A673 (cell line): ENCODE measurements around the gene TMEM266.

Experiments
- EZH2 ChIP-seq: fragments of 200-600 bp; sonication (generic); IDR thresholded peaks from 2 replicates; pipeline ENCODE4 v1.6.1; 2017; ENCODE audit warnings: borderline replicate concordance, low read depth, mild to moderate bottlenecking, mixed read lengths, antibody characterized with exemption, low read length; ENCODE audit not compliant: poor library complexity, severe bottlenecking
- TF ChIP-seq, protein P1 (sequence below): fragments of 300-800, 200-600 bp; sonication (generic); conservative IDR thresholded peaks from 2 replicates; pipeline ENCODE4 v1.5.1; 2017; ENCODE audit warnings: low read depth, mild to moderate bottlenecking, antibody characterized with exemption, low read length, moderate library complexity, mixed read lengths

DNA sequence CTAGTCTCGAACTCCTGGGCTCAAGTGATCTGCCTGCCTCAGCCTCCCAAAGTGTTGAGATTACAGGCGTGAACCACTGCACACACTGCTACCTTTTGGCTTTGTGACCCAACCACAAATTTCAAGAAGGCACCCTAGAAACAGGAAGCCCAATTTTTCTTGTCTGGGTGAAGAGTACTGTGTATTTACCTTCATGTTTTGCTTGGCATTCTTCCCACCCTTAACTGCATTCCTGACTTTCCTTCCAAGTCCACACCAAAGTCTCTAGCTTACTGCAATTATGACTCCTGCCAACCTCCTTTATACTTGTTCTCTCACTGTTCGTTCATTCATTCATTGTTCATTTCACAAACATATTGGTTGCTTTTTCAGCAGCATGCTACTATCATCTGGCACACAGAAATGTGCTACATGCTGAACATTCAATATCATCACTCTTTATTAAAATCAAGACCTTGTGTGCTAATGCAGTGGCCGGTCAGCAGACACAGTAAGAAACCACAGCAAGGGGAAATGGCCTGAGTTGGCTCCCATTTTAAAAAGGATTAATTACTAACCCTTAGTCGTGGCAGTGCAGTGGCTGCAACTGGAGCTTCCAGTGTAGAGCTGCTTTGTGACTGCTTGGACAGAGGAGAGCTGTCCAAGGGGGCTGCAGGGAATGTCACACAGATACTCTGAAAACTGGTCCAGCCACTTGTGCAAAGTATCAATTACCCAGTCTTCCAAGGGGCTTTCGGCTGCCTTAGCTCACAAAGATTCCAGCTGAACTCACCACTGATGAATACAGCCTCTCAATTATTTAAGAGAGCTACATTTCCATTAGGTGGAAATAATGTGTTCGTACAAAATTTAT lies 157.5 kb downstream of the TMEM266 start:
- TF ChIP-seq, protein P1, sequence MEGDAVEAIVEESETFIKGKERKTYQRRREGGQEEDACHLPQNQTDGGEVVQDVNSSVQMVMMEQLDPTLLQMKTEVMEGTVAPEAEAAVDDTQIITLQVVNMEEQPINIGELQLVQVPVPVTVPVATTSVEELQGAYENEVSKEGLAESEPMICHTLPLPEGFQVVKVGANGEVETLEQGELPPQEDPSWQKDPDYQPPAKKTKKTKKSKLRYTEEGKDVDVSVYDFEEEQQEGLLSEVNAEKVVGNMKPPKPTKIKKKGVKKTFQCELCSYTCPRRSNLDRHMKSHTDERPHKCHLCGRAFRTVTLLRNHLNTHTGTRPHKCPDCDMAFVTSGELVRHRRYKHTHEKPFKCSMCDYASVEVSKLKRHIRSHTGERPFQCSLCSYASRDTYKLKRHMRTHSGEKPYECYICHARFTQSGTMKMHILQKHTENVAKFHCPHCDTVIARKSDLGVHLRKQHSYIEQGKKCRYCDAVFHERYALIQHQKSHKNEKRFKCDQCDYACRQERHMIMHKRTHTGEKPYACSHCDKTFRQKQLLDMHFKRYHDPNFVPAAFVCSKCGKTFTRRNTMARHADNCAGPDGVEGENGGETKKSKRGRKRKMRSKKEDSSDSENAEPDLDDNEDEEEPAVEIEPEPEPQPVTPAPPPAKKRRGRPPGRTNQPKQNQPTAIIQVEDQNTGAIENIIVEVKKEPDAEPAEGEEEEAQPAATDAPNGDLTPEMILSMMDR, result no peak
- TF ChIP-seq EZH2, result no peak
